ENCODE results near the gene HIP1. TPM values are rescaled to one million over a fixed set of nuclear protein-coding genes. Genes with fewer than 3 reads are reported as not detected.

HIP1 gene
- polyA plus RNA-seq, 2 of the 4 experiments (the other 2 are of a cell fraction), result 17.3 to 33.4 TPM

- ChIA-PET POLR2A (no interaction called here), CTCF (interaction anchor here (0.5 to 0.9 kb wide), 2 partner anchors 14 to 805 kb away, joined by 3 read pairs; no protein-coding TSS in a partner anchor)
- FAIRE-seq, result no peak
These were observed 26.0 kb downstream of the HIP1 start for GRCh38 chr7:75712517-75713361.

GRCh38 chr7:75711656-75712514, 26.9 kb downstream of the HIP1 start:
- DNase-seq (ENCODE audit: low read depth in 1 of 2, low spot score in 1 of 2) (no peak), ATAC-seq (peak; percentile 13 to 43; a peak in 3 of 6 replicates), FAIRE-seq (no peak)
- Histone ChIP-seq H3K4me1 (peaks cover 3% of the 10 kb centered on the region; the same call in 2 of the 3 replicates), H3K4me2 (no peak overlapping the region), H3K4me3 (no peak overlapping the region), H3K27ac (no peak overlapping the region), H3K9me3 (peaks cover 31% of the 10 kb centered on the region)
- POLR2A ChIA-PET, result no interaction called here
- no peak for TF ChIP-seq CHD2 (IDR thresholded peaks at IDR 0.05; ENCODE audit: low read length, partially characterized antibody)
- TF ChIP-seq JUN (IDR thresholded peaks at IDR 0.05), result no peak
- TF ChIP-seq CBX2 (IDR thresholded peaks at IDR 0.05; ENCODE audit: borderline replicate concordance, low read depth), result no peak
- no peak for TF ChIP-seq HEYL (CRISPR knock-in tag; IDR thresholded peaks at IDR 0.05)
- no peak for TF ChIP-seq MAX (IDR thresholded peaks at IDR 0.05)
- CTCF ChIA-PET, result interaction anchor here (0.7 kb wide), 1 partner anchor 17 kb away, joined by 3 read pairs; no protein-coding TSS in a partner anchor
- 83% methylated on average over 10 of the region's 10 CpGs for WGBS (ENCODE audit: missing lambda C conversion rate)

More at GRCh38 chr7:75712517-75713361, 26.0 kb downstream of the HIP1 start:
- no peak for DNase-seq (ENCODE audit: low read depth in 1 of 2, low spot score in 1 of 2)
- Histone ChIP-seq H3K4me1 (peaks cover 11% of the 10 kb centered on the region), H3K4me2 (no peak overlapping the region), H3K9me3 (peaks cover 31% of the 10 kb centered on the region), H3K4me3 (no peak overlapping the region), H3K27ac (no peak overlapping the region)
- peak in 1 of 2 experiments; percentile 30; a peak in 2 of 6 replicates for ATAC-seq
- TF ChIP-seq FOXS1 (CRISPR knock-in tag; IDR thresholded peaks at IDR 0.05) (no peak), HOXB5 (CRISPR knock-in tag; IDR thresholded peaks at IDR 0.05) (no peak), SREBF2 (IDR thresholded peaks at IDR 0.05) (no peak), TP53 (CRISPR knock-in tag; IDR thresholded peaks at IDR 0.05) (no peak), EHF (CRISPR knock-in tag; IDR thresholded peaks at IDR 0.05) (no peak), GATA3 (IDR thresholded peaks at IDR 0.05; ENCODE audit: borderline replicate concordance) (no peak), HOXB13 (CRISPR knock-in tag; IDR thresholded peaks at IDR 0.05; ENCODE audit: low read depth) (no peak), MYC (IDR thresholded peaks at IDR 0.05; ENCODE audit: borderline replicate concordance, low read length) (no peak), ATOH8 (CRISPR knock-in tag; IDR thresholded peaks at IDR 0.05; ENCODE audit: low read depth) (no peak), ZFP36 (IDR thresholded peaks at IDR 0.05; ENCODE audit: borderline replicate concordance, partially characterized antibody) (no peak)
- 82% methylated on average over 4 of the region's 4 CpGs for WGBS (ENCODE audit: missing lambda C conversion rate)

- Histone ChIP-seq H3K27ac (no peak overlapping the region), H3K4me3 (no peak overlapping the region), H3K4me2 (no peak overlapping the region), H3K4me1 (no peaks in the 10 kb centered on the region), H3K9me3 (peaks cover 31% of the 10 kb centered on the region)
- TF ChIP-seq SREBF2 (IDR thresholded peaks at IDR 0.05), result no peak
- no peak for TF ChIP-seq RARB (CRISPR knock-in tag; IDR thresholded peaks at IDR 0.05)
- TF ChIP-seq CEBPB (IDR thresholded peaks at IDR 0.05), result peak in 1 of 2 experiments; percentile 30; a peak in 2 of 4 replicates
- TF ChIP-seq POLR2A (IDR thresholded peaks at IDR 0.05; ENCODE audit: low read length), result no peak
- TF ChIP-seq JUNB (IDR thresholded peaks at IDR 0.05), result no peak
- no peak for TF ChIP-seq SMC3 (IDR thresholded peaks at IDR 0.05)
- TF ChIP-seq FOSB (CRISPR knock-in tag; IDR thresholded peaks at IDR 0.05), result no peak
- no peak for TF ChIP-seq ZSCAN20 (CRISPR knock-in tag; IDR thresholded peaks at IDR 0.05)
- ChIA-PET CTCF (interaction anchor here (0.7 kb wide), 1 partner anchor 18 kb away, joined by 3 read pairs; no protein-coding TSS in a partner anchor), POLR2A (no interaction called here)
- ATAC-seq (no peak), DNase-seq (ENCODE audit: low read depth in 1 of 2, low spot score in 1 of 2) (no peak), FAIRE-seq (no peak)
These were observed 27.7 kb downstream of the HIP1 start for GRCh38 chr7:75711076-75711475.
